Mesenteric fat pad (tissue), 1 donor: ENCODE results near the gene VAMP2. TPM values are rescaled to one million over a fixed set of nuclear protein-coding genes. Genes with fewer than 3 reads are reported as not detected.

Source experiments
- microRNA-seq: library from miRNA; unstranded; fragments of <30 nt; microRNA quantifications from one replicate; pipeline ENCODE4 v1.2.0, GENCODE V29; 2020; ENCODE audit warnings: borderline number of aligned reads
- total RNA-seq: library from RNA; stranded (reverse); fragmentation: NEBNext Ultra II Directional; extraction: Animal tissue kit (Norgen Biotek cat#: 25700); gene quantifications from one replicate; pipeline ENCODE4 v1.2.1, GENCODE V29; 2021
- donor health status: DM: yes; HTN: yes; CAD: no.

The VAMP2 gene
- total RNA-seq, 1 donor from 2014 or later, result 52.4 TPM

Small RNA genes lying within 50 kb of the gene (microRNA-seq; reads per million reads assigned to microRNA genes)
- gene MIR4521 (15.3 reads per million, percentile 12 among the genes with 10 or more reads in this experiment), gene MIR6883 (not detected)

Other genes with a start within 250 kb of the VAMP2 start
- 0.80 TPM for gene RNF227, start 246.7 kb downstream of the VAMP2 start, total RNA-seq
- gene KCNAB3, start 233.1 kb downstream of the VAMP2 start, total RNA-seq, result 1.3 TPM
- 97.5 TPM for gene TRAPPC1, start 231.0 kb downstream of the VAMP2 start, total RNA-seq
- gene CNTROB, start 230.7 kb downstream of the VAMP2 start, total RNA-seq, result 17.5 TPM
- gene GUCY2D, start 160.3 kb downstream of the VAMP2 start, total RNA-seq, result not detected
- gene ALOX15B, start 123.9 kb downstream of the VAMP2 start, total RNA-seq, result 2.9 TPM
- not detected for gene ALOX12B, start 75.2 kb downstream of the VAMP2 start, total RNA-seq
- not detected for gene ALOXE3, start 44.4 kb downstream of the VAMP2 start, total RNA-seq
- gene HES7, start 38.8 kb downstream of the VAMP2 start, total RNA-seq, result not detected
- 316 TPM for gene PER1, start 10.5 kb downstream of the VAMP2 start, total RNA-seq
- 16.3 TPM for gene TMEM107, start 13.4 kb upstream of the VAMP2 start, total RNA-seq
- 5.8 TPM for gene BORCS6, start 27.2 kb upstream of the VAMP2 start, total RNA-seq
- not detected for gene AURKB, start 47.6 kb upstream of the VAMP2 start, total RNA-seq
- gene CTC1, start 85.1 kb upstream of the VAMP2 start, total RNA-seq, result 34.3 TPM
- gene PFAS, start 86.3 kb upstream of the VAMP2 start, total RNA-seq, result 39.2 TPM
- 20.8 TPM for gene RANGRF, start 125.7 kb upstream of the VAMP2 start, total RNA-seq
- gene SLC25A35, start 132.5 kb upstream of the VAMP2 start, total RNA-seq, result 3.9 TPM
- 71.8 TPM for gene ARHGEF15, start 147.3 kb upstream of the VAMP2 start, total RNA-seq
- gene ODF4, start 176.9 kb upstream of the VAMP2 start, total RNA-seq, result not detected
- 1,206 TPM for gene RPL26, start 220.2 kb upstream of the VAMP2 start, total RNA-seq
- gene RNF222, start 234.9 kb upstream of the VAMP2 start, total RNA-seq, result not detected